HCT116 (cell line): ENCODE data around the gene MAX. TPM values are rescaled to one million over a fixed set of nuclear protein-coding genes. Genes with fewer than 3 reads are reported as not detected.

ENCODE experiments used
- ATAC-seq: fragments of 200-7000 bp; cut with Tn5 transposase; 2 replicates; pipeline ENCODE4 v1.9.1; 2020; ENCODE audit warnings: mild to moderate bottlenecking, moderate library complexity
- BruUV-seq: library from RNA; stranded (reverse); fragments of 400-500 nt; replicated peaks from 2 replicates; lab custom pipeline; 2021; lab: Mats Ljungman, UMichigan
- CTCF ChIA-PET: fragments of 300-600 bp; sonication (Branson Sonifier 250); formaldehyde crosslinking; loops from one replicate; lab custom pipeline; 2021; ENCODE audit warnings: antibody characterized with exemption; lab: Charles Lee
- POLR2A ChIA-PET: fragments of 300-600, 350-600 bp; sonication (Branson Sonifier 250); formaldehyde crosslinking; loops from one replicate; lab custom pipeline; 2021; ENCODE audit warnings: antibody characterized with exemption; lab: Charles Lee
- RAD21 ChIA-PET, 2 experiments: fragments of 300-600 bp; sonication (Branson Sonifier 250); formaldehyde crosslinking; loops; one replicate each; lab custom pipeline; 2023; ENCODE audit warnings: low total read pairs in 2 of 2; ENCODE audit not compliant: uncharacterized antibody in 2 of 2, unreplicated experiment in 2 of 2, low non-redundant PET in 1 of 2; lab: Charles Lee
- DNase-seq: peaks from one replicate; pipeline ENCODE4 v3.0.0-alpha.2; 2010; ENCODE audit warnings: low read depth, low spot score
- H2AFZ ChIP-seq: fragments of 200-600 bp; shearing (Covaris generic), sonication (generic); 2 replicates; pipeline ENCODE4 v1.6.1; 2017; ENCODE audit warnings: low read depth, mixed run types, mixed read lengths, antibody characterized with exemption, low read length; ENCODE audit not compliant: poor library complexity, severe bottlenecking
- H3K27ac ChIP-seq: 2 replicates; pipeline ENCODE4 v1.5.1; 2012; ENCODE audit warnings: low read depth, low read length
- H3K27me3 ChIP-seq: fragments of 200-600 bp; sonication (generic); 2 replicates; pipeline ENCODE4 v1.6.1; 2016; ENCODE audit warnings: mixed run types, low read length, mixed read lengths; ENCODE audit not compliant: insufficient read depth
- H3K36me3 ChIP-seq, 2 experiments: fragments of 200-500 bp in 1 of 2; fragments of 200-600 bp in 1 of 2; sonication (Bioruptor generic) in 1 of 2; sonication (generic) in 1 of 2; 2 replicates each; pipeline versions ENCODE4 v1.5.1 to v1.6.1; 2014 to 2016; ENCODE audit warnings: low read length in 2 of 2, inconsistent platforms in 1 of 2, mixed read lengths in 1 of 2, mixed run types in 1 of 2; ENCODE audit not compliant: insufficient read depth in 2 of 2, control insufficient read depth in 1 of 2
- H3K4me1 ChIP-seq, 2 experiments: fragments of 200-600 bp in 1 of 2; sonication (generic) in 1 of 2; 2 replicates each; pipeline versions ENCODE4 v1.5.1 to v1.6.1; 2012 to 2017; ENCODE audit warnings: low read length in 2 of 2, inconsistent platforms in 1 of 2, mild to moderate bottlenecking in 1 of 2, mixed read lengths in 1 of 2, mixed run types in 1 of 2, moderate library complexity in 1 of 2; ENCODE audit not compliant: insufficient read depth in 2 of 2, control insufficient read depth in 1 of 2
- H3K4me2 ChIP-seq: fragments of 200-600 bp; sonication (generic); 2 replicates; pipeline ENCODE4 v1.6.1; 2017; ENCODE audit warnings: mixed run types, low read length, mixed read lengths
- H3K4me3 ChIP-seq, 2 experiments: fragments of 200-600 bp in 1 of 2; sonication (generic) in 1 of 2; replicated peaks in 1 of 2; 2 replicates each; pipeline ENCODE4 v1.5.1; 2011 to 2016; ENCODE audit warnings: low read length in 2 of 2, control low read depth in 1 of 2, low read depth in 1 of 2, mild to moderate bottlenecking in 1 of 2, mixed read lengths in 1 of 2, mixed run types in 1 of 2
- H3K79me2 ChIP-seq: fragments of 200-600 bp; sonication (generic); 2 replicates; pipeline ENCODE4 v1.6.1; 2017; ENCODE audit warnings: mild to moderate bottlenecking, mixed run types, low read length, moderate library complexity, mixed read lengths; ENCODE audit not compliant: insufficient read depth
- H3K9ac ChIP-seq: fragments of 200-600 bp; sonication (generic); 2 replicates; pipeline ENCODE4 v1.6.1; 2016; ENCODE audit warnings: low read length, mixed read lengths
- H3K9me2 ChIP-seq: fragments of 200-600 bp; sonication (generic), shearing (Covaris generic); 2 replicates; pipeline ENCODE4 v1.6.1; 2017; ENCODE audit warnings: mixed run types, mild to moderate bottlenecking, moderate library complexity; ENCODE audit not compliant: insufficient read depth
- H3K9me3 ChIP-seq, 2 experiments: fragments of 200-500 bp in 1 of 2; fragments of 200-600 bp in 1 of 2; sonication (Bioruptor generic) in 1 of 2; sonication (generic) in 1 of 2; 2 replicates each; pipeline ENCODE4 v1.6.1; 2014 to 2017; ENCODE audit warnings: low read length in 2 of 2, mixed read lengths in 2 of 2, inconsistent platforms in 1 of 2, low read depth in 1 of 2, mild to moderate bottlenecking in 1 of 2, mixed run types in 1 of 2, moderate library complexity in 1 of 2; ENCODE audit not compliant: control insufficient read depth in 1 of 2, insufficient read depth in 1 of 2
- H4K20me1 ChIP-seq: fragments of 200-600 bp; sonication (generic), shearing (Covaris generic); 2 replicates; pipeline ENCODE4 v1.6.1; 2017; ENCODE audit warnings: mixed run types, mild to moderate bottlenecking, moderate library complexity; ENCODE audit not compliant: insufficient read depth
- CBX3 ChIP-seq: IDR thresholded peaks from 2 replicates; pipeline ENCODE4 v1.6.1; 2012; ENCODE audit warnings: low read depth
- EZH2 ChIP-seq: fragments of 200-600 bp; sonication (generic); IDR thresholded peaks from 2 replicates; pipeline ENCODE4 v1.6.1; 2017; ENCODE audit warnings: antibody characterized with exemption, mixed run types
- POLR2AphosphoS5 ChIP-seq: IDR thresholded peaks from 2 replicates; pipeline ENCODE4 v1.6.1; 2011; ENCODE audit warnings: mild to moderate bottlenecking, low read depth, low read length, moderate library complexity
- ZFX ChIP-seq: fragments of 450-650 bp; IDR thresholded peaks from 2 replicates; pipeline ENCODE4 v1.6.1; 2017
- ZNF274 ChIP-seq: fragments of 200-500 bp; sonication (Bioruptor generic); IDR thresholded peaks from 2 replicates; pipeline ENCODE4 v1.6.1; 2014; ENCODE audit warnings: mild to moderate bottlenecking, low read depth, low read length, inconsistent platforms
- intact Hi-C: fragments of 100-400 bp; cut with micrococcal nuclease; formaldehyde crosslinking; loops from 2 replicates; pipeline ENCODE4 v1.10.0; 2022
- total RNA-seq: library from RNA; stranded (reverse); gene quantifications from one replicate; pipeline ENCODE4 v1.2.1, GENCODE V29; 2021; ENCODE audit not compliant: unreplicated experiment
- TF ChIP-seq, protein P1 (sequence below): IDR thresholded peaks from 2 replicates; pipeline ENCODE4 v1.6.1; 2011; ENCODE audit warnings: mild to moderate bottlenecking, low read length, moderate library complexity; ENCODE audit not compliant: insufficient replicate concordance; ENCODE audit errors: extremely low read depth

MAX gene
- total RNA-seq, 1 experiment from 2014 or later, result 72.6 TPM

DNA sequence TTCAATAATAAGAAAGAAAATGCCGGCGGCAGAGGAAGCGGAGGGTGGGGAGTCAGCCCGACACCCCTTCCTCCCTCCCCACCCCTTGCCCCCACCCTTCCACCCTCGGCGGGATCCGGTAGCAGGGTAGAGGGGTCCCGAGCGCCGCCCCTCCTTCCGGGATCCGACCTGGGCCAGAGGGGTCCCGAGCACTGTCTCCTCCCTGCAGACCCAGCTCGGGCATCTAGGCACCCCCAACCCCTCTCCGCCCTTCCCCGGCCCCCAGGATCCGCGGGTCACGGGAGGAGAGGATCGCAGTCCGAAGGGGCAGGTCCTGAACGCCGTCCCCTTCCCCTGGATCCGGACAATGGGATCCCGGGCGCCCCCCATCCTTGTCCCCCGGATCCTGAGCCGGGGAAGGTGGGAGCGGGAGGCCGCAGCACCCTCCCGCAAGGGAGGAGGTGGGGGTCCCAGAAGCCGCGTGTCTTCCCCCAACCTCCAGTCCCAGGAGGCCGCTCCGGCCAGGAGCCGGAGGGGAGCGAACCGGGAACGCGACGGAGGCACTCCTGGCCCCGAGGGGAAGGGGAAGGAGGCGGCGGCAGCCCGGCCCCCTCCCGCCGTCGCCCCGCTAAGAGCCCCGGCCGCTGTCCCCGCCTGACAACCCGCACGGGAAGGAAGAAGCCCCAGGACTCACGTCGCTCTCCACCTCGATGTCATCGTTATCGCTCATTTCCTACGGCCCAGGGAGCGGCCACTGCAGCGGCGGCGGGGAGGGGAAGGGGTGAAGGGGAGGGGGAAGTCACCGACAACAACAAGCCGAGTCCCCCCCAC, 481 bp downstream of the MAX start:
- Histone ChIP-seq H3K9me2 (0 out of 2 replicates have a peak, but pooled peaks cover 2% of the 10 kb centered on the region), H3K79me2 (peaks cover 45% of the 10 kb centered on the region)
- RAD21 ChIA-PET, result interaction anchor here in 1 of 2 experiments (0.6 to 1.3 kb wide), 2 partner anchors 115 to 495 kb away, joined by 4 read pairs; partner anchors contain the start of gene FNTB
- no peak for DNase-seq
- TF ChIP-seq ZFX (peak; percentile 34; the same call in 1 of the 2 replicates), ZNF274 (no peak)
- TF ChIP-seq, all 23 proteins: peak for 1
- ChIA-PET CTCF (interaction anchor here (1.0 to 1.3 kb wide), 2 partner anchors 115 to 313 kb away, joined by 3 to 4 read pairs; partner anchors contain the start of gene FNTB), POLR2A (interaction anchor here (0.6 to 1.3 kb wide), 6 partner anchors 8 to 934 kb away, joined by 3 to 4 read pairs (median 3); no protein-coding TSS in a partner anchor)
- H3K4me3 ChIP-seq, result peak overlapping the region; percentile 84 to 85
- peak overlapping the region; percentile 81 for H3K4me2 ChIP-seq
- peaks cover 0 to 12% of the 10 kb centered on the region in 2 experiments; a peak in 2 of 4 replicates for H3K36me3 ChIP-seq
- H3K4me1 ChIP-seq, result peaks cover 8 to 16% of the 10 kb centered on the region in 2 experiments; a peak in 2 of 4 replicates
- BruUV-seq, result no TSS peak
- H3K9ac ChIP-seq, result peak overlapping the region; percentile 73
- H2AFZ ChIP-seq, result no peak overlapping the region
- no peaks in the 10 kb centered on the region for H4K20me1 ChIP-seq
- H3K9me3 ChIP-seq, result no peaks in the 10 kb centered on the region
- intact Hi-C loops, result loop anchor here (5.0 kb wide), 1 partner anchor 310 kb away; the partner anchor contains the start of gene FUT8
- peak overlapping the region; percentile 45; the same call in 1 of the 2 replicates for H3K27ac ChIP-seq
- ATAC-seq, result no peak; the same call in 1 of the 2 replicates
- no peaks in the 10 kb centered on the region for H3K27me3 ChIP-seq

DNA sequence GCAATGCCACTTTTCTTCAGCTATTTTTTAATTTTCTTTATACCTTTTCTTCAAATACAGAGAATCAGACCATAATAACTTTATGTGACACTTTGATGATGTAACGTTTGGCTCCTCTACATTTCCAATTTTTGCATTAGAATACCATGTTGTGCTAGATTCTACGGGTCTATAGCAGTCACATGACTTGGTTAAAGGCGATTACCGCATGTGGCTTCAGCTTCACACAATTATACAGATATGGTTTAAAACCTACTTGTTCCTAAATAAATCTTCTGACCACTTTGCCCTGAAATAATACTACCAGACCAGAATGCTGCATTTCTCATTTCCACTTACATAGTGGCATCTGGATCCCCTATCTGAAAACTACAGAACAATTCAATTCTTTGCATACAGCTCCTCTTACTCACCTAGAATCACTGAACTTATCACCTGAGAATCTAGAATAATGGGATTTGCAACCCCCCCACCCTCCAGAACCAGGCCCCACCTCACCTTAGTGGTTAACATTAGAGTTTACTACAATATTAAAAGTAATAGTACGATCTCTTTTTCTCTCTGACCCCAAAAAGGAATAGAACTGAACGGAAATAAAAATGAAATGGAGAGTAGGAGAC, 1.3 kb downstream of the MAX start:
- RAD21 ChIA-PET, result no interaction called here
- H3K27me3 ChIP-seq, result no peaks in the 10 kb centered on the region
- no peaks in the 10 kb centered on the region for H4K20me1 ChIP-seq
- DNase-seq (no peak), ATAC-seq (no peak)
- peaks cover 8 to 16% of the 10 kb centered on the region in 2 experiments; a peak in 2 of 4 replicates for H3K4me1 ChIP-seq
- CTCF ChIA-PET, result no interaction called here
- peak overlapping the region; percentile 84 to 85 for H3K4me3 ChIP-seq
- intact Hi-C loops, result loop anchor here (5.0 kb wide), 1 partner anchor 311 kb away; the partner anchor contains the start of gene FUT8
- H2AFZ ChIP-seq, result no peak overlapping the region
- peak overlapping the region; percentile 81 for H3K4me2 ChIP-seq
- H3K9ac ChIP-seq, result peak overlapping the region; percentile 73
- POLR2A ChIA-PET, result no interaction called here
- peaks cover 52% of the 10 kb centered on the region for H3K79me2 ChIP-seq
- no peak for TF ChIP-seq POLR2AphosphoS5
- no peak for TF ChIP-seq CBX3
- TF ChIP-seq, protein P1, sequence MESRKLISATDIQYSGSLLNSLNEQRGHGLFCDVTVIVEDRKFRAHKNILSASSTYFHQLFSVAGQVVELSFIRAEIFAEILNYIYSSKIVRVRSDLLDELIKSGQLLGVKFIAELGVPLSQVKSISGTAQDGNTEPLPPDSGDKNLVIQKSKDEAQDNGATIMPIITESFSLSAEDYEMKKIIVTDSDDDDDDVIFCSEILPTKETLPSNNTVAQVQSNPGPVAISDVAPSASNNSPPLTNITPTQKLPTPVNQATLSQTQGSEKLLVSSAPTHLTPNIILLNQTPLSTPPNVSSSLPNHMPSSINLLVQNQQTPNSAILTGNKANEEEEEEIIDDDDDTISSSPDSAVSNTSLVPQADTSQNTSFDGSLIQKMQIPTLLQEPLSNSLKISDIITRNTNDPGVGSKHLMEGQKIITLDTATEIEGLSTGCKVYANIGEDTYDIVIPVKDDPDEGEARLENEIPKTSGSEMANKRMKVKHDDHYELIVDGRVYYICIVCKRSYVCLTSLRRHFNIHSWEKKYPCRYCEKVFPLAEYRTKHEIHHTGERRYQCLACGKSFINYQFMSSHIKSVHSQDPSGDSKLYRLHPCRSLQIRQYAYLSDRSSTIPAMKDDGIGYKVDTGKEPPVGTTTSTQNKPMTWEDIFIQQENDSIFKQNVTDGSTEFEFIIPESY, result no peak
- no peak for TF ChIP-seq EZH2
- H3K36me3 ChIP-seq, result peaks cover 0 to 13% of the 10 kb centered on the region in 2 experiments; a peak in 2 of 4 replicates
- H3K9me3 ChIP-seq, result no peaks in the 10 kb centered on the region
- no peak overlapping the region for H3K27ac ChIP-seq
- TSS peak; percentile 60 for BruUV-seq
- H3K9me2 ChIP-seq, result 0 out of 2 replicates have a peak, but pooled peaks cover 2% of the 10 kb centered on the region
